Heart left ventricle (tissue), 16 donors: ENCODE measurements around the gene MRC1. TPM values are rescaled to one million over a fixed set of nuclear protein-coding genes. Genes with fewer than 3 reads are reported as not detected.
A peak's percentile ranks its signal among the peaks of the same experiment; 100 is the strongest.
"Not testable (repeated sequence)": the region's sequence is repeated elsewhere in the genome, so short reads cannot be mapped to it uniquely, and the experiment has no call there.

ENCODE experiments used
- ATAC-seq, 4 donors: fragments of 200-7000 bp; cut with Tn5 transposase; one replicate each; pipeline ENCODE4 v1.9.1; 2020 to 2022; ENCODE audit warnings: moderate library complexity in 4 of 4, mild to moderate bottlenecking in 3 of 4, moderate number of reproducible peaks in 1 of 4
- DNase-seq, 5 donors: peaks; one replicate each; pipeline ENCODE4 v3.0.0-alpha.2; 2020
- H3K27ac ChIP-seq, 12 donors: fragments of 200-600 bp; sonication (generic) in 4 of 12; one replicate each; pipeline versions ENCODE4 v1.5.0 to v1.8.0; 2016 to 2022; ENCODE audit warnings: mild to moderate bottlenecking in 2 of 12
- H3K27me3 ChIP-seq, 9 donors: fragments of 200-600 bp; sonication (generic) in 2 of 9; one replicate each; pipeline versions ENCODE4 v1.5.1 to v1.8.0; 2016 to 2022; ENCODE audit warnings: mild to moderate bottlenecking in 3 of 9
- H3K36me3 ChIP-seq, 9 donors: fragments of 200-600 bp; sonication (generic) in 2 of 9; one replicate each; pipeline versions ENCODE4 v1.5.0 to v1.8.0; 2018 to 2022; ENCODE audit warnings: mild to moderate bottlenecking in 2 of 9
- H3K4me1 ChIP-seq, 12 donors: fragments of 200-600 bp; sonication (generic) in 4 of 12; one replicate each; pipeline versions ENCODE4 v1.5.0 to v1.8.0; 2016 to 2022; ENCODE audit warnings: mild to moderate bottlenecking in 3 of 12
- H3K4me3 ChIP-seq, 12 donors: fragments of 200-600 bp; sonication (generic) in 4 of 12; one replicate each; pipeline versions ENCODE4 v1.5.0 to v1.8.0; 2017 to 2022; ENCODE audit warnings: mild to moderate bottlenecking in 9 of 12, moderate library complexity in 4 of 12
- H3K9me3 ChIP-seq, 12 donors: fragments of 200-600 bp; sonication (generic) in 4 of 12; one replicate each; pipeline versions ENCODE4 v1.5.0 to v1.8.0; 2016 to 2022; ENCODE audit warnings: mild to moderate bottlenecking in 1 of 12
- CTCF ChIP-seq, 12 donors: fragments of 200-600 bp; sonication (generic) in 4 of 12; IDR thresholded peaks; one replicate each; pipeline versions ENCODE4 v1.5.0 to v1.8.0; 2018 to 2022; ENCODE audit warnings: antibody characterized with exemption in 12 of 12, mild to moderate bottlenecking in 5 of 12
- POLR2A ChIP-seq, 2 donors: fragments of 450-650 bp; IDR thresholded peaks; one replicate each; pipeline ENCODE4 v1.6.1; 2017; ENCODE audit warnings: antibody characterized with exemption in 2 of 2, mild to moderate bottlenecking in 2 of 2, moderate library complexity in 2 of 2
- WGBS, 4 donors: extraction: QIAGEN DNeasy Blood & Tissue Kit in 2 of 4; methylation state at CpG; one replicate each; pipeline versions ENCODE4 v1.1.5 to v1.1.7; 2013 to 2018; 5-methylcytosine and 5-hydroxymethylcytosine counted together
- intact Hi-C, 10 donors: fragments of 100-400 bp; cut with DNase I; formaldehyde crosslinking; loops; one replicate each; pipeline versions ENCODE4 v1.11.1 to v1.14.2; 2022
- polyA plus RNA-seq, 2 donors: library from polyadenylated mRNA; stranded (reverse); fragments of 200-250 nt; gene quantifications; one replicate each; pipeline ENCODE4 v1.2.3, GENCODE V29; 2013
- total RNA-seq, 9 donors: library from RNA; depleted of rRNA in 2 of 9; stranded (reverse); fragments of >200 nt in 2 of 9; fragmentation: NEBNext Ultra II Directional in 3 of 9; extraction: Animal tissue kit (Norgen Biotek cat#: 25700) in 3 of 9; gene quantifications; one replicate each; pipeline versions ENCODE4 v1.1.0 to v1.2.4, GENCODE V29; 2016 to 2023
- donor health status: ischemic (EF 13 %, LVEDD 7.1; RV severe dilation, severe dysfunction).
- donor health status: healthy with polysubstance abuse.
- donor health status: DM: no; HTN: yes; CAD: no.
- donor health status: DM: no; HTN: no; CAD: no.
- donor health status: ischemic (EF 25% LVEDD 6.9; RV normal size, moderate dysfunction).
- donor health status: ischemic (EF 25% LVEDD 5.7; RV mildly dilated, moderate dysfunction).
- donor health status: healthy.
- donor health status: DM: yes; HTN: yes; CAD: no.
- donor health status: ischemic (EF 35%, LVEDD 5.7; RV mildly dilated, moderate dysfunction).
- donor health status: nonischemic (EF 11% LVEDD 7.7; RV severe dilation, severe dysfunction).
- donor health status: DM: yes; HTN: yes; CAD: no.
- donor health status: PGD.
- donor health status: ischemic (EF 29% LVEDD 5.4; RV normal size, mild dysfunction).
- donor health status: nonischemic (EF 23%, LVEDD 6.1; RV moderate dilation, normal function).

The MRC1 gene
- total and polyA plus RNA-seq, 11 donors = 3.1 to 144 (median 9.7) TPM

- Histone ChIP-seq H3K4me1 (no peaks in the 10 kb centered on the region), H3K9me3 (no peaks in the 10 kb centered on the region), H3K4me3 (no peak overlapping the region), H3K36me3 (no peaks in the 10 kb centered on the region), H3K27me3 (no peaks in the 10 kb centered on the region), H3K27ac (no peak overlapping the region)
- TF ChIP-seq CTCF (IDR thresholded peaks at IDR 0.05) = no peak
- ATAC-seq = no peak
- DNase-seq = peak in 1 of 5 donors; percentile 54
- WGBS, 4 donors = 90 to 96% (median 95%) methylated on average over 22 of the region's 22 CpGs
- intact Hi-C loops = no loop called here
These were observed 141.6 kb downstream of the MRC1 start for GRCh38 chr10:17950726-17951125.

- DNase-seq (no peak), ATAC-seq (no peak)
- Histone ChIP-seq H3K4me3 (no peak within 1 kb of the TSS), H3K4me1 (no peaks in the 10 kb centered on the region), H3K27ac (no peak within 1 kb of the TSS), H3K36me3 (no peaks in the 10 kb centered on the region), H3K9me3 (no peaks in the 10 kb centered on the region), H3K27me3 (no peaks in the 10 kb centered on the region)
- intact Hi-C loops = no loop called here
- TF ChIP-seq CTCF (IDR thresholded peaks at IDR 0.05) = no peak
- TF ChIP-seq POLR2A (IDR thresholded peaks at IDR 0.05) = no peak
- 38 to 46% (median 40%) methylated on average over 3 of the region's 3 CpGs for WGBS, 4 donors
These were observed 142.8 kb downstream of the MRC1 start, which contains the start of gene SLC39A12 for GRCh38 chr10:17951868-17952371. TSS of gene SLC39A12 (plus strand) at chr10:17951918. CDS start at chr10:17953277, 1,359 bp downstream.

- H3K9me3 ChIP-seq, H3K4me3 ChIP-seq, ATAC-seq, intact Hi-C loops, H3K27ac ChIP-seq, H3K36me3 ChIP-seq, DNase-seq, H3K27me3 ChIP-seq, H3K4me1 ChIP-seq: not testable (repeated sequence)
- 89 to 91% (median 90%) methylated on average over 10 of the region's 10 CpGs for WGBS, 4 donors
These were observed 145.2 kb downstream of the MRC1 start for GRCh38 chr10:17954372-17954771.

- WGBS, 4 donors = 63 to 82% (median 78%) methylated on average over 2 of the region's 2 CpGs
- DNase-seq (no peak), ATAC-seq (no peak)
- Histone ChIP-seq H3K27me3 (no peaks in the 10 kb centered on the region), H3K4me3 (no peak overlapping the region), H3K27ac (no peak overlapping the region), H3K36me3 (no peaks in the 10 kb centered on the region), H3K9me3 (peaks cover 0 to 8% (median 0%) of the 10 kb centered on the region in 12 donors), H3K4me1 (no peaks in the 10 kb centered on the region)
- intact Hi-C loops = no loop called here
- no peak for TF ChIP-seq CTCF (IDR thresholded peaks at IDR 0.05)
- no peak for TF ChIP-seq POLR2A (IDR thresholded peaks at IDR 0.05)
These were observed 145.7 kb downstream of the MRC1 start for GRCh38 chr10:17954861-17955260.

GRCh38 chr10:17958049-17958448, 148.9 kb downstream of the MRC1 start:
- no peaks in the 10 kb centered on the region for H3K4me1 ChIP-seq
- H3K4me3 ChIP-seq = no peak overlapping the region
- H3K27me3 ChIP-seq = no peaks in the 10 kb centered on the region
- DNase-seq (no peak), ATAC-seq (no peak)
- intact Hi-C loops = no loop called here
- WGBS, 4 donors = 89 to 98% (median 93%) methylated on average over 7 of the region's 7 CpGs
- no peaks in the 10 kb centered on the region for H3K36me3 ChIP-seq
- no peak overlapping the region for H3K27ac ChIP-seq
- no peak for TF ChIP-seq CTCF (IDR thresholded peaks at IDR 0.05)
- no peak for TF ChIP-seq POLR2A (IDR thresholded peaks at IDR 0.05)
- H3K9me3 ChIP-seq = peaks cover 0 to 15% (median 0%) of the 10 kb centered on the region in 12 donors
